Measurements from ENCODE around the gene TSPOAP1. TPM values are rescaled to one million over a fixed set of nuclear protein-coding genes. Genes with fewer than 3 reads are reported as not detected.
A peak's percentile ranks its signal among the peaks of the same experiment; 100 is the strongest.

TSPOAP1 gene
- total and polyA plus RNA-seq, 2 of the 4 experiments (the other 2 are of a cell fraction), result 0.90 to 1.6 TPM

GRCh38 chr17:58338454-58338840 lies 9.9 kb upstream of the TSPOAP1 start:
- dilution Hi-C loops (cut with HindIII; ENCODE audit: low sequenced_read_pairs, unreplicated experiment), result no loop called here
- H4K20me1 ChIP-seq (ENCODE audit: insufficient read depth, low read length), result no peaks in the 10 kb centered on the region
- WGBS, 2 experiments (ENCODE audit: extremely low coverage in 2 of 2, insufficient read length in 1 of 2), result 96% methylated on average over 3 of the region's 3 CpGs; no CpG with 5 or more reads in 1 of the 2 experiments

More at GRCh38 chr17:58338454-58338840, 9.9 kb upstream of the TSPOAP1 start:
- no peak overlapping the region for H3K4me3 ChIP-seq (ENCODE audit: insufficient read depth, low read depth, low read length)
- H3K27me3 ChIP-seq (ENCODE audit: control insufficient read depth, insufficient read depth, low read length), result no peaks in the 10 kb centered on the region
- peak overlapping the region; percentile 95 for H3K23ac ChIP-seq (ENCODE audit: low read depth, low read length)
- TF ChIP-seq RCOR1 (IDR thresholded peaks at IDR 0.05; ENCODE audit: insufficient replicate concordance, low read length) (peak; percentile 71), SMC3 (IDR thresholded peaks at IDR 0.05; ENCODE audit: low read depth, low read length) (no peak), CTCF (conservative IDR thresholded peaks at IDR 0.05; ENCODE audit: low read depth, low read length) (0 out of 2 replicates have a peak, but pooled peaks have one; percentile 1)
- peak overlapping the region; percentile 94 for H3K18ac ChIP-seq (ENCODE audit: low read depth, low read length)
- intact Hi-C loops (cut with micrococcal nuclease), result no loop called here
- H2AFZ ChIP-seq (replicated peaks; ENCODE audit: low read length, poor library complexity), result peak overlapping the region; percentile 90
- DNase-seq (no peak), ATAC-seq (ENCODE audit: low read depth) (peak; percentile 16)
- H4K91ac ChIP-seq (ENCODE audit: insufficient read depth, low read depth, low read length), result peak overlapping the region; percentile 99
- H3K4me1 ChIP-seq (ENCODE audit: control insufficient read depth, insufficient read depth, low read length), result peaks cover 38% of the 10 kb centered on the region
- peak overlapping the region; percentile 89 for H3K56ac ChIP-seq (ENCODE audit: extremely low read depth, insufficient read depth, low read length)
- peak overlapping the region; percentile 67; the same call in 1 of the 2 replicates for H3K4me2 ChIP-seq (ENCODE audit: low read depth, low read length)
- in situ Hi-C loops (cut with MboI; ENCODE audit: low sequenced_read_pairs), result loop anchor here (25.0 kb wide), 1 partner anchor 476 kb away; the partner anchor contains the start of gene MRPS23
- peak overlapping the region; percentile 93 for H4K5ac ChIP-seq (ENCODE audit: low read depth, low read length)
- ChIA-PET POLR2A (ENCODE audit: unreplicated experiment) (interaction anchor here (2.1 kb wide), 1 partner anchor 14 kb away, joined by 13 read pairs; the partner anchor contains the start of gene SUPT4H1), CTCF (no interaction called here)
- peak overlapping the region; percentile 100 for H2AK5ac ChIP-seq (ENCODE audit: low read depth, low read length)
- H3K36me3 ChIP-seq (ENCODE audit: control insufficient read depth, insufficient read depth, low read length), result no peaks in the 10 kb centered on the region
- H2AK9ac ChIP-seq (replicated peaks; ENCODE audit: low read depth, low read length, poor library complexity), result peak overlapping the region; percentile 98
- peak overlapping the region; percentile 98 for H2BK120ac ChIP-seq (ENCODE audit: low read depth, low read length)
- peak overlapping the region; percentile 100 for H3K4ac ChIP-seq (ENCODE audit: low read depth, low read length)
- peaks cover 34% of the 10 kb centered on the region for H3K9me1 ChIP-seq (ENCODE audit: insufficient read depth, low read length)
- H3K9me3 ChIP-seq (ENCODE audit: control insufficient read depth, insufficient read depth, low read length), result no peaks in the 10 kb centered on the region
- peak overlapping the region; percentile 94 for H2BK15ac ChIP-seq (ENCODE audit: low read depth, low read length)
- peak overlapping the region; percentile 91 for H3K9ac ChIP-seq (ENCODE audit: low read depth, low read length)
- peak overlapping the region; percentile 99 to 100 for H4K8ac ChIP-seq (ENCODE audit: low read depth in 2 of 2, low read length in 2 of 2)
- H2BK5ac ChIP-seq (ENCODE audit: low read depth, low read length, poor library complexity, severe bottlenecking), result peak overlapping the region; percentile 97
- H3K79me1 ChIP-seq (ENCODE audit: low read depth in 1 of 2, low read length in 2 of 2), result peaks cover 12 to 24% of the 10 kb centered on the region in 2 experiments
- H2BK20ac ChIP-seq (ENCODE audit: low read depth, low read length), result peak overlapping the region; percentile 94
- H3K27ac ChIP-seq (ENCODE audit: insufficient read depth, low read length), result peak overlapping the region; percentile 98
- no TSS peak for BruUV-seq (replicated peaks)
- H3K14ac ChIP-seq (replicated peaks; ENCODE audit: low read depth, low read length), result peak overlapping the region; percentile 97

All from IMR-90 (cell line).